Neutrophil (primary cell): ENCODE data around the gene CAPS2.

ENCODE experiments used
- H3K27ac ChIP-seq: fragments of 200-600 bp; sonication (generic); 2 replicates; pipeline ENCODE4 v1.5.1; 2016; ENCODE audit warnings: mild to moderate bottlenecking, moderate library complexity
- H3K27me3 ChIP-seq: fragments of 200-600 bp; sonication (generic); 2 replicates; pipeline ENCODE4 v1.6.0; 2016; ENCODE audit warnings: mild to moderate bottlenecking
- H3K36me3 ChIP-seq: fragments of 200-600 bp; sonication (generic); 2 replicates; pipeline ENCODE4 v1.5.1; 2017
- H3K4me1 ChIP-seq, 2 experiments: fragments of 200-600 bp in 1 of 2; sonication (generic) in 1 of 2; 1 replicate in 1 of 2; 2 replicates in 1 of 2; pipeline versions ENCODE4 v1.5.1 to v1.6.1; 2013 to 2016; ENCODE audit warnings: low read depth in 1 of 2, low read length in 1 of 2, mild to moderate bottlenecking in 1 of 2, moderate library complexity in 1 of 2; ENCODE audit not compliant: control insufficient read depth in 1 of 2, insufficient read depth in 1 of 2
- H3K4me3 ChIP-seq, 2 experiments: fragments of 200-600 bp in 1 of 2; sonication (generic) in 1 of 2; 1 replicate in 1 of 2; 2 replicates in 1 of 2; pipeline ENCODE4 v1.5.1; 2013 to 2016; ENCODE audit warnings: low read depth in 1 of 2, low read length in 1 of 2, mild to moderate bottlenecking in 1 of 2, moderate library complexity in 1 of 2
- H3K9me3 ChIP-seq: fragments of 200-600 bp; sonication (generic); 2 replicates; pipeline ENCODE4 v1.5.1; 2016
- TF ChIP-seq, protein P1 (sequence below): fragments of 200-600 bp; sonication (generic); IDR thresholded peaks from 2 replicates; pipeline ENCODE4 v1.5.1; 2016; ENCODE audit warnings: antibody characterized with exemption

CAPS2 gene

DNA sequence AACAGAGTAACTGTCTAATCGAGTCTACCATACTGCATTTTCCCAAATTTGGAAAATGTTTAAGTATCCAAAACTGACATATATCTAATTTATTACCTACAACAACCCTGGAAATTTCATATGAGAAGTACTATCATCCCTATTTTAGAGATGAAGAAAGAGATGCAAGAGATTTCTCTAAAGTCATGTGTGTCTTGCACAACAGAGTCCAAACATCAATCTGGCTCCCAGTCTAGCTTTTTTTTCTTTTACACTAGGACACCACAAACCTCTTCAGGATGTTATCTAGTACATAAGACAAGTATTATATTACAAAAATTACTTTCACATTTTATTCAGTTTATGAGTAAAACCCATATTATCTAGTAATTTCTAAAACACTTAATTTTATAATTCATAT lies 39.1 kb downstream of the CAPS2 start:
- TF ChIP-seq, protein P1, sequence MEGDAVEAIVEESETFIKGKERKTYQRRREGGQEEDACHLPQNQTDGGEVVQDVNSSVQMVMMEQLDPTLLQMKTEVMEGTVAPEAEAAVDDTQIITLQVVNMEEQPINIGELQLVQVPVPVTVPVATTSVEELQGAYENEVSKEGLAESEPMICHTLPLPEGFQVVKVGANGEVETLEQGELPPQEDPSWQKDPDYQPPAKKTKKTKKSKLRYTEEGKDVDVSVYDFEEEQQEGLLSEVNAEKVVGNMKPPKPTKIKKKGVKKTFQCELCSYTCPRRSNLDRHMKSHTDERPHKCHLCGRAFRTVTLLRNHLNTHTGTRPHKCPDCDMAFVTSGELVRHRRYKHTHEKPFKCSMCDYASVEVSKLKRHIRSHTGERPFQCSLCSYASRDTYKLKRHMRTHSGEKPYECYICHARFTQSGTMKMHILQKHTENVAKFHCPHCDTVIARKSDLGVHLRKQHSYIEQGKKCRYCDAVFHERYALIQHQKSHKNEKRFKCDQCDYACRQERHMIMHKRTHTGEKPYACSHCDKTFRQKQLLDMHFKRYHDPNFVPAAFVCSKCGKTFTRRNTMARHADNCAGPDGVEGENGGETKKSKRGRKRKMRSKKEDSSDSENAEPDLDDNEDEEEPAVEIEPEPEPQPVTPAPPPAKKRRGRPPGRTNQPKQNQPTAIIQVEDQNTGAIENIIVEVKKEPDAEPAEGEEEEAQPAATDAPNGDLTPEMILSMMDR, result no peak
- Histone ChIP-seq H3K4me1 (no peaks in the 10 kb centered on the region), H3K4me3 (no peak overlapping the region), H3K9me3 (no peaks in the 10 kb centered on the region), H3K36me3 (no peaks in the 10 kb centered on the region), H3K27me3 (no peaks in the 10 kb centered on the region), H3K27ac (no peak overlapping the region)

- TF ChIP-seq, protein P1, result no peak
- Histone ChIP-seq H3K4me3 (no peak overlapping the region), H3K27me3 (no peaks in the 10 kb centered on the region), H3K36me3 (no peaks in the 10 kb centered on the region), H3K27ac (no peak overlapping the region), H3K9me3 (no peaks in the 10 kb centered on the region), H3K4me1 (no peaks in the 10 kb centered on the region)
Observed at GRCh38 chr12:75289753-75290152, 40.4 kb downstream of the CAPS2 start.

- TF ChIP-seq, protein P1, result no peak
- no peaks in the 10 kb centered on the region for H3K36me3 ChIP-seq
- H3K27me3 ChIP-seq, result no peaks in the 10 kb centered on the region
- no peaks in the 10 kb centered on the region for H3K9me3 ChIP-seq
- H3K4me3 ChIP-seq, result no peak overlapping the region
- H3K27ac ChIP-seq, result no peak overlapping the region
- H3K4me1 ChIP-seq, result no peaks in the 10 kb centered on the region
Observed at GRCh38 chr12:75288860-75289259, 41.3 kb downstream of the CAPS2 start.

GRCh38 chr12:75275702-75276101 lies 54.4 kb downstream of the CAPS2 start:
- TF ChIP-seq, protein P1, result no peak
- Histone ChIP-seq H3K36me3 (no peaks in the 10 kb centered on the region), H3K27ac (no peak overlapping the region), H3K4me3 (no peak overlapping the region), H3K9me3 (no peaks in the 10 kb centered on the region), H3K4me1 (no peaks in the 10 kb centered on the region), H3K27me3 (no peaks in the 10 kb centered on the region)

- no peaks in the 10 kb centered on the region for H3K4me1 ChIP-seq
- H3K9me3 ChIP-seq, result no peaks in the 10 kb centered on the region
- no peaks in the 10 kb centered on the region for H3K36me3 ChIP-seq
- no peak overlapping the region for H3K4me3 ChIP-seq
- no peaks in the 10 kb centered on the region for H3K27me3 ChIP-seq
- TF ChIP-seq, protein P1, result no peak
- no peak overlapping the region for H3K27ac ChIP-seq
Observed at GRCh38 chr12:75271576-75271975, 58.5 kb downstream of the CAPS2 start.

GRCh38 chr12:75270157-75270556 lies 60.0 kb downstream of the CAPS2 start:
- Histone ChIP-seq H3K9me3 (no peaks in the 10 kb centered on the region), H3K27ac (no peak overlapping the region), H3K4me1 (no peaks in the 10 kb centered on the region)

More at GRCh38 chr12:75270157-75270556, 60.0 kb downstream of the CAPS2 start:
- Histone ChIP-seq H3K27me3 (no peaks in the 10 kb centered on the region), H3K4me3 (no peak overlapping the region), H3K36me3 (no peaks in the 10 kb centered on the region)
- TF ChIP-seq, protein P1, result no peak
